ENCODE measurements around the gene RNASE13.

The RNASE13 gene

GRCh38 chr14:21063479-21063878 lies 28.9 kb upstream of the RNASE13 start:
- no peak for DNase-seq

DNA sequence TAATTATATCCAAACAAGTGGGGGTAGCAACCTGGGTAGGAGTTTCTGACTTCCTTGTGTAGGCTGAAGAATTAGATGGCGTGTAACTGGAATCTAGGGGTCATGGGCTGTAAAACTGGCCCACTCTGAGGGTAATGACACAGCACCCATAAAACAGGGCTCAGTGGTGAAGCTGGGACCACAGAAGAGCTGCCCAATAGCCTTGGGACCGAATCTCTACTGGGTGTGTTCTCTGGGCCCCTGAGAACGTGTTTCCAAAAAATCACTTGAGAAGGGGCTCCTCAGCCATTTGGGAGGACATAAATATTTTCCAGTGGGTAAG lies 26.7 kb upstream of the RNASE13 start:
- no peak for DNase-seq

DNA sequence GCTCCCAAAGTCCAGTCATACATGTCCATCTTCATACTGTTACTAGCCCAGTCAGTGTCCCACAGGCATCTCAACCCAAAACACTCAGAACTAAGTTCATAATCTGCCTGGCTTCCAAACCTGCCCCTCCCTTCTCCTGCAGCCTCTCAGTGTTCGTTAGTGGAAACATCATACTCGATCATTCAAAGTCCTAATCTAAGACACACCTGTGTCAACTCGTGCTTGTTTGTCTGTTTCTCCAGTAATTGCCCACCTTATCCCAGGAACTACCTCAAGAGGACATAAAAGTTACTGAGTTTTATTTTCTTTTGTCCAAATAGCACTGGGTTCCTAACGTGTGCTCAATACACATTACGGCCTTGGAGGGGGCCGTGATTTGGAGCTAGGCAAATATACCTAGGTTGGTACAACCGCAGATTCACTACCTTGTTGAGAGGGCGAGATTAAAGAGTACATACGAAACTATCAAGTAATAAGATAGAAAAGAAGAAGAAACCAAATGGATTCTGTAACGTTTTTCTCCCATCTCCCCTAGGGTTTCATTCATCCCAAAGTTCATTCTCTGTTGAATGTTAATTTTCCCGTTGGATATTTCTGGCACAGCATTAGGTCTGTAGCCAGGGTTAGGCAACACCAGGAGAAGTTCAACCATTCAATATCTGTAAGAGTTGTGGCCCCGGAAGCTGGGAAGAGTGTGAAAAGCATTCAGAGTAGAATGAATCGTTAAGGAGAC lies 26.2 kb upstream of the RNASE13 start:
- no peak for DNase-seq

GRCh38 chr14:21059842-21060613 lies 25.4 kb upstream of the RNASE13 start:
- DNase-seq: no peak

GRCh38 chr14:21058903-21059302 lies 24.3 kb upstream of the RNASE13 start:
- no peak for DNase-seq

DNA sequence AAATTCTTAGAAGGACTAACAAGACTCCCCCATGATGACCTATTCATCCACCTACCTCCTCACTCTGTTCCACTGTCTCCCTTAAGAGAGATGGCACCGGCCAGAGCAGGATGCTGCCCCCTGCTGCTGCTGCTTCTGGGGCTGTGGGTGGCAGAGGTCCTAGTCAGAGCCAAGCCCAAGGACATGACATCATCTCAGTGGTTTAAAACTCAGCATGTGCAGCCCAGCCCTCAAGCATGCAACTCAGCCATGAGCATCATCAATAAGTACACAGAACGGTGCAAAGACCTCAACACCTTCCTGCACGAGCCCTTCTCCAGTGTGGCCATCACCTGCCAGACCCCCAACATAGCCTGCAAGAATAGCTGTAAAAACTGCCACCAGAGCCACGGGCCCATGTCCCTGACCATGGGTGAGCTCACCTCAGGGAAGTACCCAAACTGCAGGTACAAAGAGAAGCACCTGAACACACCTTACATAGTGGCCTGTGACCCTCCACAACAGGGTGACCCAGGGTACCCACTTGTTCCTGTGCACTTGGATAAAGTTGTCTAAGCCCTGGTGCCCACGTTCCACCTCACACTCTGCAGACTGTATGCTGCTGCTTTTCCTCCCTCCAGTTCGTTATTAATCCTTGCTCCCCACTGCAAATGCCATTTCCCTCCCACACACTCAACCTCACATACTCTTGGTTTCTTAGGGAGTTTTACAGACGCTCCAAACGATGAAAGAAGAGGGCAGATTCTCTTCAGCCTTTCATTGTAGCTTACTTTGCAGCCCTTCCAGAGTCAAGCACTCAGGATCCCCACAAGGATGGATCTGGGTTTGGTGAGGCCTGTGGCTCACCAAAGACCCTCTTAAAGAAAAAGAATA lies 23.4 kb upstream of the RNASE13 start, which contains the start of gene RNASE8:
Gene RNASE8 (plus strand): TSS at position 20 of the 873 bp plus-strand sequence. CDS start 71 bp downstream, at position 91.
- DNase-seq: no peak

DNA sequence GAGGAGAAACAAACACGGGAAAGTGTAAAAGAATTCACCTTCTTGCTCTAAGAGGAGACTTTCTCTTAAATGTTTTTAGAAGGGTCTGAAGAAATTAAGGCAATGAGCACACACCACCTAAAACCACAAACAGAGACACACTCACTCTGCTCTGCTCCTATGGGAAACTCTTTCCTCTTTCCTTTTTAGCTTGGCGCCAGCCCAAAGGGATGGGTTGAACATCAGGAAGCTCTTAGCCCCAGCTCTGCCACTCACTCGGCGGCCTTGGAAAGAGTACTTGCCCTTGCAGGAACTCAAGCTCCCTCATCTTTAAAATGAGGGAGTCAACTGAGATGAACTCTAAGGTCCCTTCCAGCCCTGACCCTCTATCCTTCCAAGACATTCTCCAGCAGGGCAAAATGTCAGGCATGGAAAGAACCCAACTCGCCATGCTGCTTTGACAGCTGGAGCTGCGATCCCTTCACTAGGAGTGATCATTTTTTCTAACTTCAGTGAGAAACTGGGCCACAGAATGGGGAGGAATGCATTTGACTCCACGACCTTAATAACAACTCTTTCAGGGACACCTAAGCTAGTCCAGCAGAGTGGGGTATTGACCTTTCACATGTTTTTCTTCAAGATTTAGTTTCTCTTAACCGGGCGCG lies 22.0 kb upstream of the RNASE13 start:
- no peak for DNase-seq

GRCh38 chr14:21055432-21056117 lies 21.0 kb upstream of the RNASE13 start:
- DNase-seq: no peak

- DNase-seq: no peak
Observed at GRCh38 chr14:21054768-21055145, 20.1 kb upstream of the RNASE13 start.

DNA sequence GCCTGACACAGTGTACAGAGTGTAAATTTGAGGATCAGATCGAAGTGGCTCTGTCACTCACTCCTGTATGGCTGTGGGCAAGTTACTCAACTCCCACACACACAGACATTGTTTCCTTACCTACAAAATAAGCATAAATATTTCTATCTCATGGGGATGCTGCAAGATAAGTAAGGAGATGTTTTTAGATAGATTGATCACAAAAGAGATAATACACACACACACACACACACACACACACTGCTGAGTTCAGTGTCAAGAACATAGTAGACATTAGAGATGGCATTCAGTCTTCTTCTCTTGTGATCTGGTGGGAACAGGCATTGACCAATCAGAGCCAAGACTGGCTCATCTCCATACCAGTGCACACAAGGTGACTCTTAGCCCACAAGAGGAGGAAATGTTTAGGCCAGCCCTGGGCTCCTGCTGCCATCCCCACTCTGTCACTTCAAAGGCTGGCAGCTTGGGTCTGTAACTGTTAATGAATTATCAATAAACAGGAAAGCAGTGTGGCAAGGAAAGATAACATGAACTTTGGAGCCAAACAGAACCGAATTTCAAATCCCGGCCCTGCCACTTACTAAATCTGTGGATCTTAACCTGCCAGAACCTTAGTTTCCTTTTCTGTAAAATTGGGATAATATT lies 19.6 kb upstream of the RNASE13 start:
- no peak for DNase-seq

DNA sequence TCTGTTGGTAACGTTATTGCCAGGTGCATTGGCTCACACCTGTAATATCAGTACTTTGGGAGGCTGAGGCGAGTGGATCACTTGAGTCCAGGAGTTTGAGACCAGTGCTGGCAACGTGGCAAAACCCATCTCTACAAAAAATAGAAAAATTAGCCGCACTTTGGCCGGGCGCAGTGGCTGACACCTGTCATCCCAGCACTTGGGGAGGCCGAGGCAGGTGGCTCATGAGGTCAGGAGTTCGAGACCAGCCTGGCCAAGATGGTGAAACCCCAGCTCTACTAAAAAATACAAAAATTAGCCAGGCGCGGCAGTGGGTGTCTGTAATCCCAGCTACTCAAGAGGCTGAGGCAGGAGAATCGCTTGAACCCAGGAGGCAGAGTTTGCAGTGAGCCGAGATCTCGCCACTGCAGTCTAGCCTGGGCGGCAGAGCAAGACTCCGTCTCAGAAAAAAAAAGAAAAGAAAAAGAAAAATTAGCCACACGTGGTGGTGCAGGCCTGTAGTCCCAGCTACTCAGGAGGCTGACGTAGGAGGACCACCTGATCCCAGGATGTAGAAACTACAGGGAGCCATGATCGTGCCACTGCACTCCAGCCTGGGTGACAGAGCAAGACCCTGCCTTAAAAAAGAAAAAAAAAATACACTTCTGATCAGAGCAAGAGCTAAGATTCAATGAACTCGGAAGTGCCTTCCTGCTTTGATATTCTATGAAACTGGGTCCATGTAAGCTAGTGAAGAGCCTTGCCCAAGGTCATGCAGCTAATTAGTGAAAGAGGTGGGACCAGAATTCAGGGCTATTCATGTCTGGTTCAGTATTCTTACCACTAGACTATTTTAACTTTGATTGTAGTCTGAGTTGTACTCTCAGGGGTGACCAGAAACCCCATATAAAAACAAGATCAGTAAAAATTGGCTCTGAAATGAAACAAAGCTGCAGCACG lies 18.8 kb upstream of the RNASE13 start:
- DNase-seq: no peak

DNA sequence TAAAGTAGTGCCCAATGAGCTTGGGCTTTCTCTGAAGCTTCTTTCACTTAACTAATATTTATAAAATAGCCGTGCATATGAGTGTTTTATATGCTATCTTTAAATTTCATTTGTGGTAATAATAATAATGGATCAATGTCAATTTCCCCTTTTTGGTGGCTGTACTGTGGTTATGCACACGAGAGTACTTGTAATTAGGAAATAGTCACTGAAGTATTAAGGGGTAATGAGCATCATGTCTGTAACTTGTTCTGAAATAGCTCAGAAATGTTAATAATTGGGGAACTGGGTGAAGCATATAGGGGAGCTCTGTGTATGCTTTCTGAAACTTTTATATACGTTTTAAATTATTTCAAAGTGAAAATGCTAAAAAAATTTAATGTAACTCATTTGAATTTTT lies 16.0 kb upstream of the RNASE13 start:
- no peak for DNase-seq

DNA sequence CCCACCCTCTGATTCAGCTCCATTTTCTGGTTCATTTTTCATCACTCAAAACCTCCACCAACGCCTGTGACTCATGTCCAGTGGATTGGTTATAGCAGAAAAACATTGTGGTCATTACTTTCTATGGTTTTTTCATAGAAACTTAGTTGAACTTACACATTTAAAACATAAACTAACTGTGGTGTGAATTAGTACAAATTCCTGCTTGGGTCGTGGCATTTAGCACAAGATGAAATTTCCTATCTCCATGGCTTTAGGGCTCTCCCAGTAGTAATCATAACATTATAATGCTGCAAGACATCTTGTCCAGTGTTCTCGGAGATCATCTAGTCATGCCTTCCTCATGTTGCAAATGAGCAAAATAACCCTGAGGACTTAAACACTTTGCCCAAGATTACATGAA lies 14.7 kb upstream of the RNASE13 start:
- no peak for DNase-seq

DNA sequence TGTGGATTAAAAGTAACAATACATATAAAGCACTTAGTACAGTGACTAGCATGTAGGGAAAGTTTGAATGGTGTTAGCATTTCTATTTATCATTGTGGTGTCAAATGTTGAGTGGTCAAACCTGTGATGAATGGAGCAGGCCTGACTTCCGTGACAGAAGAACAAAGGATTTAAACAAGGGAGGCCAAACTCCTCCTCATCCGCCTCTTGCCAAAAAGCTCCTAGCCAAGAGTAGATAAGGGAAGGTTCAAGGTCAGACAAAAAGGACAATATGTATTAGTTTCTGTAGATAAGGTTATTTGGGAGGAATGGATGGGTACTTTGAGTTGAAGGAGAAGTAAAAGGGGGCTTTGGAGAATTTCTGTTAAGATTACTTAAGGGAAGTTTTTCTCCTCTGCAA lies 14.0 kb upstream of the RNASE13 start:
- DNase-seq: no peak

- no peak for DNase-seq
Observed at GRCh38 chr14:21047378-21047781, 12.8 kb upstream of the RNASE13 start.

DNA sequence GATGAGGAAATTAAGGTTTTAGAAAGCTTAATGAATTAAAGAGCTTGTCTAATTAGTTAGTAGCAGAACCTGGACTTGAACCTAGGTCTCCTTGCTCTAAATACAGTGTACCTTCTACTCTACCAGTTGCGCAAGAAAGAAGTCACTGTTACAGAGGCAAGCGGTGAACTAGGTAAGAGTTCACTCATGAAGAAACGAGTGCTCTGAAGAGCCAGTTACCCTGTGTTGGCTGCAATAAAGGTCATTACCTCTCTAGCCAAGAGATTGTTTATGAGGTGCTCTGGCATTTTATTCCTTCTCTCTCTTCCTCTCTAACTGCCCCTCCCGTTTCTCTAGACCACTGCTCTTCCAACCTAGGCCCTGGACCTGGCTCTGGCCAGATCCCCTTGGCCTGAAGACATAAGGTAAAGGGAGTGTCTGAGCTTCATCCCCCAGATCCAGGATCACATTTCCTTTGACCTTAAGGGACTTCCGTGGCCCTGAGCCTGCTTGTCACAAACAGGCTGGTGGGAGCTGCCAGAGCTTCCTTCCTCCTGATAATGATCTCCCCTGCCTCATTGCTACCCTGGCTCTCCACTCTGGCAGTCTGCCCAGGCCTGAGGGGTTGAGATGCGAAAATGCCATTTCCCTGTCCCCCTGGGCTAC lies 9.5 kb upstream of the RNASE13 start:
- peak; percentile 23 for DNase-seq

DNA sequence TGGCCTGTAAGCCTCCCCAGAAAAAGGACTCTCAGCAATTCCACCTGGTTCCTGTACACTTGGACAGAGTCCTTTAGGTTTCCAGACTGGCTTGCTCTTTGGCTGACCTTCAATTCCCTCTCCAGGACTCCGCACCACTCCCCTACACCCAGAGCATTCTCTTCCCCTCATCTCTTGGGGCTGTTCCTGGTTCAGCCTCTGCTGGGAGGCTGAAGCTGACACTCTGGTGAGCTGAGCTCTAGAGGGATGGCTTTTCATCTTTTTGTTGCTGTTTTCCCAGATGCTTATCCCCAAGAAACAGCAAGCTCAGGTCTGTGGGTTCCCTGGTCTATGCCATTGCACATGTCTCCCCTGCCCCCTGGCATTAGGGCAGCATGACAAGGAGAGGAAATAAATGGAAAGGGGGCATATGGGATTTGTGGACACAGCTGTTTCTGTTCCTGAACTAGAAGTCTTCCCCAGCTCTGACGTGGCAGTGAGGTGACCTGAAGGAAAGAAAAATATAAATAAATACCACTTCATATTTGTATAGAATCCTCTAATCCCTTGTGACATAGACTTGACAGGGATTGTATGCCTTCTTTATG lies 8.9 kb upstream of the RNASE13 start:
- DNase-seq: no peak

DNA sequence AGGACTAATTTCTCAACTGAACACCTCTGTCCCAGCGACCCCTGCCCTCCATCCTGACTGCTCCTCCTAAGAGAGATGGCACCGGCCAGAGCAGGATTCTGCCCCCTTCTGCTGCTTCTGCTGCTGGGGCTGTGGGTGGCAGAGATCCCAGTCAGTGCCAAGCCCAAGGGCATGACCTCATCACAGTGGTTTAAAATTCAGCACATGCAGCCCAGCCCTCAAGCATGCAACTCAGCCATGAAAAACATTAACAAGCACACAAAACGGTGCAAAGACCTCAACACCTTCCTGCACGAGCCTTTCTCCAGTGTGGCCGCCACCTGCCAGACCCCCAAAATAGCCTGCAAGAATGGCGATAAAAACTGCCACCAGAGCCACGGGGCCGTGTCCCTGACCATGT lies 8.3 kb upstream of the RNASE13 start:
- no peak for DNase-seq

GRCh38 chr14:21041676-21042433 lies 7.2 kb upstream of the RNASE13 start, which contains the start of gene RNASE7:
Gene RNASE7, plus strand, starts transcription at chr14:21042362. Its CDS starts 631 bp downstream, at chr14:21042993.
- no peak for DNase-seq
